NCI-H2081 (cell line): Measurements from ENCODE around the gene SPTLC2.

Source experiments
- DNase-seq, 2 experiments: peaks; one replicate each; lab custom pipeline; 2025; lab: John Stamatoyannopoulos, UW

Gene SPTLC2

DNA sequence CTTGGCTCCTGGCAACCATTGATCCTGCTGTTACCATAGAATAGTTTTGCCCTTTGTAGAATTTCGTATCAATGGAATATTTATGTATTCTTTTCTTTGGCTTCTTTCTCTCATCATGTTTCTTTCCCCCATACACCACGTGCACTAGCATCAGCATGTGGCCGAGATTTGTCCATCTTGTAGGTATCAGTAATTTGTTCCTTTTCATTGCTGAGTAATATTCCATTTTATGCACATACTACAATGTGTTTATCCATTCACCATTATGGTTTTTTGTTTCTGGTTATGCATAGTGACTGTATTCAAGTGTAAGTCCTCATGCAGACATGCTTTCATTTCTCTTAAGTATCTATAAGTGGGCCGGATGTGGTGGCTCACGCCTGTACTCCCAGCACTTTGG, 113.3 kb downstream of the SPTLC2 start:
- no peak for DNase-seq

DNA sequence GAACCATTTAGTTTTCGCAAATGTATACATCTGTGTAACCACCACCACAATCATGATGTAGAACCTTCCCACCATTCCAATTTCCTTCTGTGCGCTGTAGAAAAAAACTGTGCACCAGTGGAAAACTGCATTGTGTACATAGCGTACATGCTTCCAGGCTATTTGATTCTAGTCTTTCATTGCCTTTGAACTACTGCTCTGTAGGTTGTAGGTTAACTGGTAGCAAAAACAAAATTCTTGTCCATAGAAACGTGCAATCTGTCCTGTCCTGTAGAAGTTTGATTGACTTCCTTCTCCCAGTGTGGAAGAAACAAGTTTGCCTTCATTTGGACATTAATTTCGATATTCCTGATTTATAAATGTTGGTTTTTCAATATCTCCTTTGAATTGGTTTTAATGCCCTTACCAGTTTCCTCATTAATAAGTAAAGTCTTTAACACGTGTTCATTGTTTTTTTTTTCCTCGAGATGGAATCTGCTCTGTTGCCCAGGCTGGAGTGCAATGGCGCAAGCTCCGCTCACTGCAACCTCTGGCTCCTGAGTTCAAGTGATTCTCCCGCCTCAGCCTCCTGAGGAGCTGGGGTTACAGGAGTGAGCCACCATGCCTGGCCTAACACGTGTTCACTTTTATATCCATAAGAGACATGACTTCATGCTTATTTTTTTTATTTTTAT, 114.2 kb downstream of the SPTLC2 start:
- no peak for DNase-seq

DNA sequence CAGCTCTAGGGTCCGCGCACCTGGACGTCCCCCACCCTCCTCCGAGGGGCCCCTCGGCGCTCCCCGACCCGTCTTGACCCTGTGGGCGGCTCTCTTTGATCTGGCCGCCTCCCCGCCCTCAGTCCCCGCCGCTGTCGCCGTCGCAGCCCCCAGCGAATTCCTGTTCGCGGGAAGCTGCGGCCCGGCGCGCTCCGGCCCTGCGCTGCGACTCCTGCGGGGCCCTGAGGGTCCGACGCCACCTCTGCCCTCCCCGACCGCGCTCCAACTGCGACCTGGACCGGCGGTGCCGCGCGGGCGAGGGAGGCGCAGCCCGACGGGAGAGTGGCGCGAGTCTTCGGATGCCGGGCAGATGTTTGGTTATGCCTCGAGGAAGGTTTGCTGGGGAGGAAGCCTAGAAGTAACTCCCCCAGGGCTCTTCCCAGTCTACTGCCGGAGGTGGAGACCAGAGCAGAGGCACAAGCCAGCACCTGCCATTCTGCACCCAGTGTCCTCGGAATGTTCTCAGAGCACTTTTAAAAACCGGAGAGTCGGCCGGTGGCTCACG, 117.4 kb downstream of the SPTLC2 start:
- DNase-seq: no peak

DNA sequence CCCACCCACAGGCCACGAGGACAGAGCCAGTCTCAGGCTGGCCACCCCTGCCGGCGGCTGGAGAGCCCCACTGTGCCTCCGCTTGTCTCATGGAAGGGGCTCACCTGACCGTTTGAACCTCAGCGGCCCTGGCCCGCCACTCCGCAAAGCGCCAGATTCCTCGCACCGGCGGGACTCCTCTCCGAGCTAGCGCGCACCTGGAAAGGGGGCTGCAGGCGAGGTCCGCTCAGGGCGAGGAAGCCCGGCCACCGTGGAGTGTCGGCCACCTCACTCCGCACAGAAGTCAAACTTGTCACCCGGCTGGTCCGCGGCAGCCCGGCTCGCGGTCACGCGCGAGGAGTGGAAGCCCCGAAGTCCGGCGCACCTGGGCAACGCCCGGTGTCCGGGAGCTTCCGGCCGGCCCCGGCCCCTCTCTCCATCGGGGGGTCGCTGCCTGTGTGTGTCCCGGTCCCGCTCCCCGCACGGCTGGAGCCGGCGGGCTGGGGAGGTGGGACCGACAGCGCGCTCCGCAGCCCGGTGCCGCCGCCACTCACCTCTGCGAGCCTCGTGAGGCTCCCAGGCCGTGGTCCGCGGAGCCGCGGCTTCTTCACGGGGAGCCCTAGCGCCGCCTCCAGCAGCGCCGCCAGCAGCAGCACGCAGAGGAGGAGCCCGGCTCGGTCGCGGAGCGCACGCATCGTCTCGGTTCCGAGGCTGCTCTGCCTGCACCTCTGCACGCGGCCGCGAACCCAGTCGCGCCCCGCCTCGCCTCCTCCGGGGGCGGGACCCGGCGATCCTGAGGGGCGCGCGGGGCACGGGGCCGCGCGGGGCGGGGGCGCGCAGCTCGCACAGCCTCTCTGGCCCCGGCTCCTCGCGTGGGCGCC, 118.1 kb downstream of the SPTLC2 start, which contains the start of gene ISM2:
Gene ISM2, minus strand, starts transcription at position 697 of the 860 bp plus-strand sequence. Its CDS starts 23 bp downstream, at position 674.
- DNase-seq: peak; percentile 18 to 44

DNA sequence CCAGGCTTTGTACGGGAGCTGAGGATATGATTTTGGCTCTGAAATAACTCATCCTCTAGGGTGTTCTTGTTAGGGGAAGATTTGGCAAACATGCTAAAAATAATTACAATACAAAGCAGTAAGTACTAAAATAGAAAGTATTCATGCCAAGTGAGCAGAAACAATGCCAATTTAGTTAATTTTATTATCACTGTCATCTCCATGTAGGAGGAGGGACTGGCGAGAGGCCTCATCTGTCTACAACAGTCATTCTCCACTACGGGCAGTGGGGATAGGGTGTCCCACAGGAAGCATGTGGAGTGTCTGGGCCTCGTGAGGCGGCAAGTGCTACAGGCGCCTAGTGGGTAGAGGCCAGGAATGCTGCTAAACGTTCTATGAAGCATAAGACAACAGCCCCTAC, 121.1 kb downstream of the SPTLC2 start:
- DNase-seq: no peak

DNA sequence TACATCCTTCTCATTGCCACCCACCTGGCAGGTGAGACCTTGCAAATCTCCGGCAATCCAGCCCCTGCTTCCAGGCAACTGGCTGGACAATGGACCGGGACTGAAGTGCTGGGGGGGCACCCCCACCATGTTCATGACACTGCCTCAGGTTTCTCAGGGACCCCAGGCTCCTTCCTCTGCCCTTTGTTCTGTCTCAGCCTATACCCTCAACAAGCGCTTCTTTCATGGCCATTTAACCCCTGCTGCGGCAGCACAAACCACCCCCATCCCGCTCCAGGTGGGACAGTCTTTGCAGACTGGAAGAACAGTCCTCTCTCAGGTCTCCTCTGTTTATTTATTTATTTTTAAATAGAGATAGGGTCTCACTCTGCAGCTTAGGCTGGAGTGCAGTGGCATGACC, 125.4 kb downstream of the SPTLC2 start:
- DNase-seq: no peak

DNA sequence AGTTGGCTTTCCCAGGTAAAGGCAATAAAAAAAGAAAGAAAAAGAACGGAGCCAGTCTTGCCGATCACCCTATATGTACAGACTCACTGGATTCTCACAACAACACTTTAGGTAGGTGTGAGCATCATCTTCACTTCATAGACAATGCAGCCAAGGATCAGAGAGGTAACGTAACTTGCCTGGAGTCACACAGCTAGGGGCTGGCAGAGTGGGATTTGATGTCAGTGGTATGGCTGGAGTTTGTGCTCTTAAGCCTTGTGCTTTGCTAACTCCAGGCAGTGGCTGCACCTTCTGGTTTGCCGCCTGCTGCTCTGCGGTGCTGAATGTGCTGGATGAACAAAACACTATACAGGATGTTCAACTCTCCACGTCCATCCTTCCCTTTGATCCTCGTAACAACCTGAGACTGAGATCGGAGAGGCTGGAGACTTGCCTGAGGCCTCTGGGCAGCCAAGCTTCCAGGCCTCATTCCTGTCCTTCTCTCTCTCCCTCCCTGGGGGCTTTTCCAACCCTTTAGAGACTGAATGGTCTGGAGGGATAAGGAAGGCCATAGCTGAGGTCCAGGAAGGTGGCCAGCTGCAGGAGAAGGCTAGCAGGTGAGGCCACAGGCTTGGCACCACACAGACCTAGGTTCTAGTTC, 126.0 kb downstream of the SPTLC2 start:
- no peak for DNase-seq

DNA sequence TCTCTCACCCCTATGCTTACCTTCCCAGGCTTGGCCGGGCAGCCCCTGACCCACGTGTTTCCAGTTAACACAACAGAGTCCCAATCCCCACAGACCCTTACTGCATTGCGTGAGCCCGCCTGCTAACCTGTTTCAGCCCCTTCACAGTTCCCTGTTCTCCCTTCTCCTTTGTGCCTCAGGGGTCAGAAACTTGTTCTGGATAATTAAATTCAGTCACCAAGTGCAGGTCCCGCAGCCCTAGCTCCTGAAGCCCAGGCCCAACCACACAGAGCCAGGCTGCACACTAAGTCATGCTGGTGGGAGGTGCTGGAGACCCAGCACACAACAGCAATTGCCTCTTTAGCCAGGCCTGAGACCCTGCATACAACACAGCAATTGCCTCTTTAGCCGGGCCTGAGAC, 127.4 kb downstream of the SPTLC2 start:
- DNase-seq: no peak

DNA sequence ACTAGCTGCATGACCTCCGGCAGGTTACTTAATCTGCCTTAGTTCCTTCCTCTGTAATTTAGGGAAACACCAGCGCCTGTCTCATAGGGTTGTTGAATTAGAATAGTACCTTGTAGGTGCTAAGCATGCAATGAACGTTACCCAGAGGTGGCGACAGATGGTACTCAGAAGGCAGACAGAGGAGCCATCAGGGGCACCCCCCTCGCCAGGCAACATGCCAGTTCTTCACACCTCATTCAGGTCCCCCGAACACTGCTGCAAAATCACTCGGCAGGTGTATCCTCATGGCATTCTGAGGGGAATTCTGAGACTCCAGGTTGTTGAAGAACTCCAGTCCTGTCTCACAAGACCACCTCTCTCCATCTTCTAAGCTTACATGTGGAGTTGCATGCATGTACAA, 127.9 kb downstream of the SPTLC2 start:
- DNase-seq: no peak

DNA sequence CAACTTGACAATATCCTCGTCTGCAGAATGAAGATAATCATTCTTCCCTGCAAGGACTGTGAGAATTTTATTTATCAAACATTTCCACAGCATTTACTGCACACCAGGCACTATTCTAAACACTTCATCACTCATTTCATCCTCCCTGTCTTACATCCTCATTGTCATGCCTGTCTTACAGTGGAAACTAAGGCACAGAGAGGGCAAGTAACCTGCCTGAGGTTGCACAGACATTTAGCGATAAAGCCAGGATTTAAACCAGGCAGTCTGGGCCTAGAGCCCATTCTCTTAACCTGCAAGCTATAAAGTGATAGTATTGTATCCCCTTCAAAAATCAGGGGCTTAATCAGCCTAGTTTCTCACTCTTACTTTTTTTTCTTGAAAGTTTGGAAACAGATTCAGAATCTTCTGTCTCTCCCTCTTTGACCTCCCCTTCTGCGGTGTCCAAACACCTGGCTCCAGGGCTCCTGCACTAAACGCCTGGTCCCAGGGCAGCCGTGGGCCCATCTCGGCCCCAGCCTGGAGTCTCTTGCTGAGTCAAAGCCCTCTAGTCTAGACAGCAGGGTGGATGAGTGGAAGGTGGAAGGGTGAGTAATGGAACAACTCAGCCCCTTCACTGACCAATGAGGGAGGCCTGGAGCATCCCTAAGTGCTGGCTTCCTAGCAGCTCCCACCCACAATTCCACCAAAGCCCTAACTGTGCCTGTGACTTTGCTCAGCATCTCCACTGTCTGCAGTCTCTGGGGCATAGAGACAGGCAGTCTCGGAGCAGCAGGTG, 130.3 kb downstream of the SPTLC2 start:
- no peak for DNase-seq

DNA sequence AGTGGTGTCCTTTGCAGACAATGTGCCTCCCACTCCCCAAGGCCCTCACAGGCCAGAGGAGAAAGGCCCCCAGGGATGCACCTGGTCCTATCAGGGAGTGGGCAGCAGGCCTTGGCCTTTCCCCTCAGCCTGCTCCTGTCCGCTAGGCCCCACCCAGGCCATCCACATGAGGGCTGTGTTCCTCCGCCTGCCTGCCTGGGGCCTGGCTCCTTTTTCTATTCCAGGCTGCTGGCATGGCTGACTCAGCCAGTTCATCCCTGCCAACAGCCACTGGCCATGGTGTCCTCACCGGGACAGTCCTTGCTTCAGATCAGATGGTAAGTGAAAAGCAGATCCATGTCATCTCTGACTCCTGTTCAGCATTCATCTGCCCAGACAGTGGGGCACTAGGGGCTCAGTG, 131.2 kb downstream of the SPTLC2 start:
- DNase-seq: no peak

DNA sequence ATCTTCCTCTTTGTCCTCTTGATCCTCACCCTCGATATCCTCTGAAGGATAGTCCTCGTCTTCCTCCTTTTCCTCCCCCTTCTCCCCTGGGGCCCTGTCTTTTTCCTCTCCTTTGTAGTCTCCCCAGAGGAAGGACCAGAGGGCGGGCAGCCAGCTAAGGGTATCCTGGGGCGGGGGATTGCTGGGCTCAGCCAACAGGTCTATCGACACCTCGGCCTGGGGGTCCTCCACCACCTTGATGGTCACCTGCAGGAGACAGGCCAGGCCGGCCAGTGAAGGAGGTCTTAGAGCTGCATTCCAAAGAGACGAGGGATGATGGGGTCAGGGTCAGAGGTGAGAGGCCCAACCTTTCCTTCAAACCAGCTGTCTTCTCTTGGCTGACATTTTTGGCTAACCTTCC, 134.0 kb downstream of the SPTLC2 start:
- no peak for DNase-seq

DNA sequence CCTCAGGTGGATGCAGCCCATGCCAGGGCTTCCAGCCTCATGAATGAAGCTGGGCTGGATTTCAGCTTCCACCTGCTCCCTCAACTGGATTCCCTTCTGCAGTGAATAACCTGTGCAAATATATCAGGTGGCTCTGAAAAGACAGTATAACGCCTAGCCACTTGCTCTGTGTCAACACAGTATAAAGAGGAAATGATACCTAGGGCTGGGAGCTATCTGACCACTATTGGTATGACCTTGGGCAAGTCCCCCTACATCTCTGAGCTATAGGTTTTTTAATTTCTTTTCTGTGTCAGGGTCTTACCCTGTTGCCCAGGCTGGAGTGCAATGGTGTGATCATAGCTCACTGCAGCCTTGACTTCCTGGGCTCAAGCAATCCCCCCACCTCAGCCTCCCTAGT, 137.6 kb downstream of the SPTLC2 start:
- no peak for DNase-seq

DNA sequence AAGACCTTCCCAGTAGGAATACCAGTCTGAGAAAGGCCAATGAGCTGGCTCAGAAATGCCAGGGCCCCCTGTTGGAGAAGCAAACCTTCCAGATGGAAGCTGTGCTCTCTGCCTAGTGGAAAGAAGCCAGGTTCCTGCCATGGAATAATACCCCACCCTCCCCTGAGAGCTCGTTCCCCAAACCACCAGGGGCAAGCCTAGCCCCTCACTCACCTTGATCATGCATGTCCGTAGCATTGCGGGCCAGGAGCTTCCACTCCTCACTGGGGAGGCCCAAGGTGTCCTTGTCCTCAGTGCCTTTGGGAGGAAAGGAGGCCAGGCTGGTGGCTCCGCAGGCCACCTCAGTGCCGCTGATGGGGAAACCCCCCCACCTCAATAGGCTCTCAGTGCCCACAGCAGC, 138.4 kb downstream of the SPTLC2 start:
- DNase-seq: no peak

DNA sequence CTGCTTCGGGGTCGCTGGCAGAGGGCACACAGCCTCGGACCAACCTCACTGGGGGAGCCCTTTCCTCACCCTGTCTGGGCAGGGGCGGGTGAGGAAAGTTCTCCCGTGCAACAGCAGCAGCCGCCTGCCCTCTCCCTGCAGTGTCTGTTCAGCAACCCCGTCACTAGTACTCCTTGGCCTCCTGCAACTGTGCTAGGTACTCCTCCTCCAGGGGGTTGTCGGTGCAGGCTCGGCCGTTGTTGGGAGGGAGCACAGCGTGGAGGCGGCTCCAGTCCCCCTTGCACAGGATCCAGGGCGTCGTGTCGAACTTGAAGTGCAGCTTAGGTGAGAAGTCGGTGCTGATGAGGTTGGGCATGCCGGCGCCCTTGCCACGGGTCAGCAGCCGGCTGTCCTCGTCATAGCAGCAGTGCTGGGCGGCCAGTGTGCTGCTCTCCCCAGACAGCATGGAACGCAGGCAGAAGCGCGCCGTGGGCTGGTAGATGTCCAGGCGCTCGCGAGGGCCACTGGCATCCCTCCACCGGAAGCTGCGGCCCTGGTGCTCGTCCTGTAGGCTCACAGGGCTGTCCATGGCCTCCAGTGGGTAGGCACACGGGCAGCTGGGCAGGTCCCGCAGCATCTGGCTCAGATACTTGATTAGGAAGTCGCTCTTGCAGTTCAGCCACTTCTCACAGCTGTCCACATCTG, 140.9 kb downstream of the SPTLC2 start:
- no peak for DNase-seq

DNA sequence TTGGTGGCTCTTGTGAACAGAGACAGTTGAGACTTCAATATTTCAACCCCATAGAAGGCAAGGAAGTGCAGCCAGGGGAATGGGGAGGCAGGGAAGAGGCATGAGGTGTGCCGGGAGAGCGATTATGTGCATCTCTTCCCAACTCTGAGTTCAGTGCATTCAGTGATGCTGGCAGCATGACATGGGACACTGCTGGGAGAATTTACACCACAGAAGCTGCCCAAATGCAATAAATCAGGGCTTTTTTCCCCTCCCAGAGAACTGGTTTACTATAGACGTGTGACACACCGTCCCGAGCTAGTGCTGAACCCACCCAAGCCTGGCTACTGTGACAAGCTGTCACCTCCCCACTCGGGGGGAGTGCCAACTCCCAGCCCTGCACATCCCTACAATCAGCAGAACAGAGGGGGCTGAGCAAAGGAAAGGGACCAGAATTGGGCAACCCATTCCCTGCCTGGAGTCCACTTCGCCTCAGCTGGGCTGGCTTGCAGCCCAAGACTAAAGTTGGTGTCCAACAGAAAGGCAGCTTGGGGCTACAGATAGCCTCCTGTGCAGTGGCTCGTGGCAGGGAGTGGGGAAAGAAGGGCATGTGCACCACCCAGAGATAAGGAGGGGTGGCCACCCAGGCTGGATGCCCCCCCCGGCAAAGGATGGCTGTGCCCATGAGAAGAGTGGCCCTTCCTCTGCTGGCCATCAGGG, 141.8 kb downstream of the SPTLC2 start:
- DNase-seq: no peak

DNA sequence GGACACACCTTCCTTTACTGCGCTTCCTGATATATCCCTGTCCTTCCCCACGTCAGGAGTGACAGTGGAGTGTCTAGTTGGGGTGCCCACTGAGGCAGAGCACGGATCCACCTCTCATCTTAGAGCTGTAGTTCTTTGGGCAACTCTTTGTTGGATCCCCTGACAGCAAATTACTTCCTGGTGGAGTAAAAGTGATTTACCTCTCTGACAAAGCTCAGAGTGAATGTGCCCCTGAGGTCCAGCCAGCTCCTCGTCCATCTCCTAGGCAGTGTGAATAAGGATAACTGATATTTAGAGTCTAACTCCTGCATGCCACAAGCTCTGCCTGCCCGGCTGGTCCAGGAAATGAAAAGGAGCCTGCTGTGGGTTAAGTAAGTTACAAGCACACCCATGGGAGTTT, 142.5 kb downstream of the SPTLC2 start:
- no peak for DNase-seq

DNA sequence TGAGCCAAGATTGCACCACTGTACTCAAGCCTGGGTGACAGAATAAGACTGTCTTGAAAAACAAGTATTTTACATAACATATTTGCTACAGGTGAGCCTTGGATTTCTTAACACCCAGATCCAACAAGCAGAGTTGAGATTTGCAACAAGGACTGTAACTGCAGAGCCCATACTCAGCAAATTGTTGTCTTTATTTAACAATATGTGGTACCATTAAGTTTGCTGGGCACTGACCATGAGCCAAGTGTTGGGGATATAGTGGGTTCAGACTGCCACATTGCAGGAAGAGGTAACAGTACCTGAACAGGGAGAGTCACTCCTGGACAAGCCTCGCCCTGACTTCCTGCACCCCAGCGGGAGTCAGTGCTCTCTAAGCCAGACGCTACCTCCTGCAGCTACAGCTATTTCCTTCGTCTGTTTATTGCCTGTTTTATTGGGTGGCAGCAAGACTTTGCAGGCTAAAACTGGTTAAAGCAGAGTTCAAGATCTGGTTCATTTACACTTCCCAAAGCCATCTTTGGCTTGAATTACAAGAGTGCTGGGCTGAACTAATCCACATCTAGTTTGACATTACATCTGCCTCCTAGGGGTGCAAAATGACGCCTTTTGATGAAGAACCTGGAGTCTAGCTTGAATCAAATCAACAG, 146.1 kb downstream of the SPTLC2 start:
- DNase-seq: peak in 1 of 2 experiments; percentile 14

DNA sequence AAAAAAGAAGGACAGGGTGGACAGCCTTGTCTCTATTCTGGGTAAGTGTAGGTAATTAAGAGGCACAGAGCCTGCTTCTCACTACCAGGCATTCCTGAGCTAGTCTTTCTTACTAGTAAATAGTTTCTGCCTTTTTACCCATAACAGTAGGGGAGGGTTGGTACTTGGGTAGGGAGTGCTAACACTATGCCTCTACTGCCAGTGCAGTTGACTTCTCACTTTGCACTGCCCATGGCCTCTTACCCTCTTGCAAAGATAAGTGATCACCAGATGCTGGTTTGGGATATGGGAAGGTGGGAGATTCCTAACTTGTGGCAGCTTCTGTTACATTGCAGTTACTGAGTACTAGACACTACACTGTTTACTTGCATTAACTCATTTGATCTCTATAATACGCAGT, 146.9 kb downstream of the SPTLC2 start:
- no peak for DNase-seq

DNA sequence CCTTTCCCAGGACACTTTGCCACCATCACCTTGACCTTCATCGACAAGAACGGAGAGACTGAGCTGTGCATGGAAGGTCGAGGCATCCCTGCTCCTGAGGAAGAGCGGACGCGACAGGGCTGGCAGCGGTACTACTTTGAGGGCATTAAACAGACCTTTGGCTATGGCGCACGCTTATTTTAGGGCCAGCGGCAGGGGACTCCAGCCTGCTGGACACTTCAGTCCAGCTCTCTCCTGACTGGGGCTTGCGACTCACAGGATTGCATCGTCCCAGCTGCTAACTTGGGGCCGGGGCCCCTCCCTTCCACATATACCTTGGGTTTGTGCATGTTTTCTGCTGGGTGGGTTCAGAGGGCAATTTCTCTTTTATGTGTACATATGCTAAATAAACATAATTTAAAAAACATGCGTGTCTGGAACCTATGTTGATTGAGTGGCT, 147.4 kb downstream of the SPTLC2 start:
- no peak for DNase-seq
